Keratinocyte (primary cell): ENCODE measurements around the gene RGS6. TPM values are rescaled to one million over a fixed set of nuclear protein-coding genes. Genes with fewer than 3 reads are reported as not detected.

ENCODE experiments used
- DNase-seq: peaks from one replicate; pipeline ENCODE4 v3.0.0-alpha.2; 2011; ENCODE audit warnings: low read depth, missing footprints, low spot score
- FAIRE-seq: peaks from 2 replicates; lab custom pipeline; 2011; peaks lifted over from hg19 to GRCh38; lab: Jason Lieb, UNC
- H2AFZ ChIP-seq: 2 replicates; pipeline ENCODE4 v1.6.0; 2012; ENCODE audit warnings: low read length, control low read depth, inconsistent platforms; ENCODE audit not compliant: control insufficient read depth
- H3K27ac ChIP-seq: 2 replicates; pipeline ENCODE4 v1.5.1; 2011; ENCODE audit warnings: low read length; ENCODE audit not compliant: control insufficient read depth, insufficient read depth
- H3K27me3 ChIP-seq: 3 replicates; pipeline ENCODE4 v1.6.0; 2011; ENCODE audit warnings: low read length; ENCODE audit not compliant: control insufficient read depth, insufficient read depth; ENCODE audit errors: extremely low read depth
- H3K36me3 ChIP-seq, 2 experiments: 2 replicates in 1 of 2; 3 replicates in 1 of 2; pipeline ENCODE4 v1.5.1; 2011; ENCODE audit warnings: low read length in 2 of 2, mild to moderate bottlenecking in 1 of 2; ENCODE audit not compliant: control insufficient read depth in 2 of 2, insufficient read depth in 2 of 2; ENCODE audit errors: extremely low read depth in 1 of 2
- H3K4me1 ChIP-seq: 3 replicates; pipeline ENCODE4 v1.5.1; 2011; ENCODE audit warnings: low read length; ENCODE audit not compliant: control insufficient read depth, insufficient read depth; ENCODE audit errors: extremely low read depth
- H3K4me2 ChIP-seq: 3 replicates; pipeline ENCODE4 v1.6.0; 2011; ENCODE audit warnings: low read depth, low read length; ENCODE audit not compliant: control insufficient read depth, insufficient read depth; ENCODE audit errors: extremely low read depth
- H3K4me3 ChIP-seq, 3 experiments: fragments of 200-600 bp in 1 of 3; sonication (generic) in 1 of 3; 2 replicates in 2 of 3; 3 replicates in 1 of 3; pipeline ENCODE4 v1.5.1; 2011 to 2016; ENCODE audit warnings: low read length in 3 of 3, mild to moderate bottlenecking in 3 of 3, control low read depth in 2 of 3, inconsistent platforms in 1 of 3, low read depth in 1 of 3, mixed read lengths in 1 of 3, mixed run types in 1 of 3, moderate library complexity in 1 of 3; ENCODE audit not compliant: control insufficient read depth in 2 of 3, insufficient read depth in 2 of 3; ENCODE audit errors: extremely low read depth in 1 of 3
- H3K79me2 ChIP-seq: 2 replicates; pipeline ENCODE4 v1.6.0; 2012; ENCODE audit warnings: low read length; ENCODE audit not compliant: control insufficient read depth, insufficient read depth
- H3K9ac ChIP-seq: 3 replicates; pipeline ENCODE4 v1.6.0; 2011; ENCODE audit warnings: low read length; ENCODE audit not compliant: control insufficient read depth, insufficient read depth; ENCODE audit errors: extremely low read depth
- H3K9me1 ChIP-seq: 3 replicates; pipeline ENCODE4 v1.6.0; 2011; ENCODE audit warnings: low read length; ENCODE audit not compliant: control insufficient read depth, insufficient read depth; ENCODE audit errors: extremely low read depth
- H3K9me3 ChIP-seq: 2 replicates; pipeline ENCODE4 v1.5.1; 2012; ENCODE audit warnings: low read depth, low read length; ENCODE audit not compliant: control insufficient read depth
- H4K20me1 ChIP-seq: 3 replicates; pipeline ENCODE4 v1.6.0; 2011; ENCODE audit warnings: low read length; ENCODE audit not compliant: control insufficient read depth, insufficient read depth; ENCODE audit errors: extremely low read depth
- CTCF ChIP-seq, 3 experiments: IDR thresholded peaks in 1 of 3; conservative IDR thresholded peaks in 1 of 3; optimal IDR thresholded peaks in 1 of 3; 2 replicates in 2 of 3; 3 replicates in 1 of 3; pipeline versions ENCODE3 to v1.5.1; 2011; ENCODE audit warnings: low read length in 3 of 3, mild to moderate bottlenecking in 3 of 3, moderate library complexity in 2 of 3, control low read depth in 1 of 3, inconsistent platforms in 1 of 3; ENCODE audit not compliant: insufficient read depth in 2 of 3; ENCODE audit errors: extremely low read depth in 1 of 3
- EZH2 ChIP-seq: IDR thresholded peaks from one replicate; pipeline ENCODE4 v1.6.1; 2012; ENCODE audit warnings: inconsistent platforms, mild to moderate bottlenecking, low read length, moderate library complexity
- dilution Hi-C: fragments of 300-500 bp; cut with MboI; formaldehyde crosslinking; loops from one replicate; pipeline ENCODE4 v1.7.0; 2020; ENCODE audit warnings: low sequenced_read_pairs; ENCODE audit not compliant: extremely low pct_ligation_motif_present
- polyA plus RNA-seq, 5 experiments: library from polyadenylated mRNA; depleted of rRNA in 3 of 5; stranded (reverse) in 3 of 5; stranded (forward) in 1 of 5; unstranded in 1 of 5; fragments of >200 nt; gene quantifications; 1 replicate in 1 of 5; 2 replicates in 3 of 5; 3 replicates in 1 of 5; pipeline versions ENCODE4 v1.2.1 to v1.2.3, GENCODE V29; 2011 to 2012; ENCODE audit warnings: missing spikeins in 2 of 5, low read depth in 1 of 5, low replicate concordance in 1 of 5

The RGS6 gene
- polyA plus RNA-seq, 1 donor (not counting 4 experiments of a cell fraction or from before 2014, with no cell fraction given), result not detected

DNA sequence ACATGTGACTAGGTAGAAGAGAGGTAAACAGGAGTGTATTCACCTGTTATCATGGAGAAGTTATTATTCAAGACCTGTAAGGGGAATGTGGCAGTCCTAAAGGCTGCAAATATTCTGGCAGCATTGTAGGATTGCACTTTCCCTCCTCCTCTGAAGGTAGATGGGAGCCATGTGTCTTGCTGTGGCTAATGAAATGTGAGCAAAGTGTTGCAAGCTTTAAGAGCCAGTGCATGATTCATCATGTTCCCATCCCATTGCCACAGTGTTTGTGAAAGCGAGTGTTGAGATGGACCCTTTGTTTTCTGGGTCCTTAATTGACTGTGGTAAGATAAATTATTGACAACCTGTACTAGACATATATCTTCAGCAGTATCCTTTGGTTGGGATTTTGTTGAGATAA, 128.7 kb downstream of the RGS6 start:
- Histone ChIP-seq H4K20me1 (no peaks in the 10 kb centered on the region), H3K9ac (no peak overlapping the region), H3K9me1 (no peaks in the 10 kb centered on the region), H3K4me2 (no peak overlapping the region), H3K4me1 (no peaks in the 10 kb centered on the region), H3K27me3 (no peaks in the 10 kb centered on the region), H3K9me3 (no peaks in the 10 kb centered on the region), H3K4me3 (no peak overlapping the region), H3K27ac (no peak overlapping the region), H3K79me2 (no peaks in the 10 kb centered on the region), H3K36me3 (no peaks in the 10 kb centered on the region), H2AFZ (no peak overlapping the region)
- no peak for DNase-seq
- FAIRE-seq, result no peak
- TF ChIP-seq EZH2, result no peak
- no peak for TF ChIP-seq CTCF (optimal IDR thresholded peaks at IDR 0.05 in 1 of 3, IDR thresholded peaks at IDR 0.05 in 1 of 3, conservative IDR thresholded peaks at IDR 0.05 in 1 of 3; ENCODE audit: extremely low read depth in 1 of 3, insufficient read depth in 2 of 3, low read length in 3 of 3)
- dilution Hi-C loops, result no loop called here

- no peaks in the 10 kb centered on the region for H3K4me1 ChIP-seq
- no peak overlapping the region for H3K4me3 ChIP-seq
- no peaks in the 10 kb centered on the region for H3K36me3 ChIP-seq
- no peaks in the 10 kb centered on the region for H3K9me3 ChIP-seq
- no peaks in the 10 kb centered on the region for H3K27me3 ChIP-seq
- no peaks in the 10 kb centered on the region for H4K20me1 ChIP-seq
- dilution Hi-C loops, result no loop called here
- DNase-seq, result no peak
- no peak overlapping the region for H3K27ac ChIP-seq
- no peak for FAIRE-seq
- H3K79me2 ChIP-seq, result no peaks in the 10 kb centered on the region
- TF ChIP-seq EZH2 (no peak), CTCF (optimal IDR thresholded peaks at IDR 0.05 in 1 of 3, IDR thresholded peaks at IDR 0.05 in 1 of 3, conservative IDR thresholded peaks at IDR 0.05 in 1 of 3; ENCODE audit: extremely low read depth in 1 of 3, insufficient read depth in 2 of 3, low read length in 3 of 3) (no peak)
- H2AFZ ChIP-seq, result no peak overlapping the region
- no peak overlapping the region for H3K4me2 ChIP-seq
- H3K9ac ChIP-seq, result no peak overlapping the region
- H3K9me1 ChIP-seq, result no peaks in the 10 kb centered on the region
Measured at GRCh38 chr14:72061718-72062117, 129.5 kb downstream of the RGS6 start.
